Stimulated activated CD8-positive, alpha-beta memory T cell treated with anti-CD3 and anti-CD28 coated beads, Interleukin-15, amount 100 ng/mL, for 24 hours (primary cell): ENCODE measurements around the gene SPPL2C.

ENCODE experiments used
- DNase-seq: peaks from one replicate; pipeline ENCODE4 v3.0.0-alpha.2; 2020; ENCODE audit warnings: low read depth

The SPPL2C gene

GRCh38 chr17:45828582-45829133 lies 16.0 kb upstream of the SPPL2C start:
- no peak for DNase-seq

DNA sequence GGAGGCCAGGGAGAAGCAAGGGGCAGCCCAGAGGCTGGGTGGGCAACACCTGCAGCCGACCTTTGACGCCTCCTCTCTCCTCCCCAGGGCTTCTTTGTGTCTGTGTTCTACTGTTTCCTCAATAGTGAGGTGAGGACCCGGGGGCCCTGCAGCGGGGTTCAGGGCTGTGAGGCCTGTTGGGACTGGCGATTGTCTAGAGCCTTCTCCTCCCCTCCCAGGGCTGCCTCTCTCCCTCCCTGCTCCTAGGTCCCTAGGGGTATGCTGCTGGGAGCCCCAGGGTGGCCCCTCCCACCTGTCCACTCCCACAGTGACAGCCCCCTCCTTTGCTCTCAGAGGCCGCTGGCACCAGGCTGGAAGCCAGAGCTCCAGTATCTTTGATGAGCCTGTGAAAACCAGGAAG lies 10.8 kb upstream of the SPPL2C start:
- DNase-seq: no peak

DNA sequence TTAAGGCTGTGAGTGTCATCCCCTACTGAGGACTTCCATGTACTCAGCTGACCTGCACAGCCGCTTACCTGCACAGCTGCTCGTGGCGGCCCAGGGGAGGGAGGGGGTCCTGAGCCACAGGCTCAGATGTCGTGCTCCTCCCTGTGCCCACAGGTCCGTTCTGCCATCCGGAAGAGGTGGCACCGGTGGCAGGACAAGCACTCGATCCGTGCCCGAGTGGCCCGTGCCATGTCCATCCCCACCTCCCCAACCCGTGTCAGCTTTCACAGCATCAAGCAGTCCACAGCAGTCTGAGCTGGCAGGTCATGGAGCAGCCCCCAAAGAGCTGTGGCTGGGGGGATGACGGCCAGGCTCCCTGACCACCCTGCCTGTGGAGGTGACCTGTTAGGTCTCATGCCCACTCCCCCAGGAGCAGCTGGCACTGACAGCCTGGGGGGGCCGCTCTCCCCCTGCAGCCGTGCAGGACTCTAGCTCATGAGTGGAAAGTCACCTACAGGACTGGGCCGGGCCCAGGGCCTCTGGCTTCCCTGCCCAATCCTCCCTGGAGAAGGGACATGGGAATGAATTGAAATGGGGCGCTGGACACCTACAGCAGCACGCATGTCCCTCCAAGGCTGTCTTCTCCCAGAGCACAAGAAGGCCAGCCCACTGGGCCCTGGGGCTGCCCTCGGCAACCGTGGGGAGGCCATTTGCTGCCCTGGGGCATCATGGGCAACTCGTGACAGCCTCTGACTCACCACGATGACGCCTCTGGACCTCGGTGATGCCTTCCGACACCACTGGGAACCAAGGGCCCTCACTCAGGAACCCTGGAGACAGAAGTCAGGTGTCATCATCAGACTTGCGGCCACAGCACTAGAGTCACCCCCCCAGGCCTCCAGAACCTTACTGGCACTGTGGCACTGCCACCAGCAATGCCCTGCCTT lies 9.9 kb upstream of the SPPL2C start:
- no peak for DNase-seq

DNA sequence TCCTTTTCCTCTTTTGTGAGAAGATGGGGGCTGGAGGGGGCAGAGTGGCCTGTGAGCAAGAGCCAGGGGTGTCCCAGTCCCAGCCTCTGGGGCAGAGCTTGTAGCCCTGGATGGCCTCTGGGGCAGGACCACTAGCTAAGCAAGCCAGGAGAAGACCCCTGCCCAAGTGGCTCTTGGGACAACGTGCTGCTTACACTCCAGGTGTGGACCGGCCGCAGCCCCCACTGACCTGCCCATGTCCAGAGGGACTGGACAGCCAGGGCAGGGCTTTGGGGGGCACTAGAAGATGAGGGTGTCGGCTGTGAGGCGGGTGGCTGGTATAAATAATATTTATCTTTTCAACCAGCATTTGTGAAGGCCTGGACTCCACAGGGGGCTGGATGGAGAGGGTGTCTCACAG lies 9.2 kb upstream of the SPPL2C start:
- no peak for DNase-seq

DNA sequence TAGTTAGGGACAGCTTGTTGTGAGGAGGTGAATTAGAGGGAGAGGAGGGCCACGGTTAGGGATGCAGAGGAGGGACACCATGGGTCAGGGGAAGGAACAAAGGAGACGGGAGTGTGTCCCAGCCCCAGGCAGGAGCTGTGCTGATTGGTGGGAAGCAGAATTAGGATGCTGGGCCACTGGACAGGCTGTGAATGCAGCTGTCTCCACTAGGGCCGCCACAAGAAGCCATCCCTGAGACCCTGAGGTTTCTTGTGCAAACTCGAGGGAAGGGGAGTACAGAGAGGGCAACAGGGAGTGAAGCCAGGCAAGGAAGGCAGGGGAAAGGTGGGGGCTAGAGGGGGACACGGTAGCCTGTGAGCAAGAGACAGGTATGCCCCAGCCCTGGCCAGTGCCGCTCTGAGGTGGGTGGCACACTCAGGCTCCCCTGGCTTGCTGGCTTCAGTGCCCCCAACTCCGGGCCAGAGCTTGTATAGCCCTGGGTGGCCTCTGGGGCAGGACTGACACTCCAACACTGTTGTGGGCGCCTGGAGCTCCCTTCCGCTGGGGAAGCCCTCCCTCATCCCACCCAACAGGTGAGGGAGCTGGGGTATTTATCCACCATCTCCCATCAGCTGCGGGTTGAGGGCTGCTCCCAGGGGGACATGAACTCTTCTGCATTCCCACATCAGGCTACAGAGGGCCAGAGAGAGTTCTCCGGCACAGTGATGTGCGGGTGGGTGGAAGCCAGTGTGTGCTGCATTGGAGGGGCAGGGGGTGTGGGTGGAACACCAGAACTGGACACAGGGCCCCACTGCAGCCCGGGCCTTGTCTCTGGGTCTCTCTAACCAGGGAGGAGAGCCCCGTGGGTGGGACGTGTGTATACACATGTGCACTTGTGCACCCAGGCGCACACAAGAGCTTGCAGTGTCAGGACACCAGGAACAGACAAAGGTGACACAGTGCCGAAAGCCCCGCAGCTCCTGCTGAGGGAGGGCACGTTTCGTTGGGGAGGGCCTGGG lies 8.3 kb upstream of the SPPL2C start:
- no peak for DNase-seq

DNA sequence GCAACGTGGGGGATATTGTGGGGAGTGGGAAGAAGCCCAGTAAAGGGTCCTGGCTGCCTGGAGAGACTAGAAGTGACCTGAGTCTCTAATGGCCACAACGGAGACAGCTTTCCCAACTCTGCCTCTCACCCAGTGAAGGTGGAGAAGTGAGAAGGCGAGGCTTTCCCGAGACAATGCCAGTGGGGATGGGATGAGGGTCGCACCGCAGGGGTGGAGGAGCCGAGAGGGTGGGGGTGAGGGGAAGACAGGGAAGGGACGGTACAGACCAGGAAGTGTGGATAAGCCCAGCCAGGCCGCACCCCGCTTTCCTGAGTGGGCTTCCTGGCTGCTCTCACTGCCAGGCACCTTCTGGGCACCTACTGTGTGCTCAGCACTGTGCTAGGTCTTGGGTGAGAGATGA lies 7.5 kb upstream of the SPPL2C start:
- no peak for DNase-seq

GRCh38 chr17:45837603-45838002 lies 7.1 kb upstream of the SPPL2C start:
- no peak for DNase-seq

GRCh38 chr17:45838751-45839295 lies 5.9 kb upstream of the SPPL2C start:
- no peak for DNase-seq

GRCh38 chr17:45839442-45839841 lies 5.2 kb upstream of the SPPL2C start:
- no peak for DNase-seq

GRCh38 chr17:45841186-45841585 lies 3.5 kb upstream of the SPPL2C start:
- no peak for DNase-seq

- no peak for DNase-seq
Observed at GRCh38 chr17:45841883-45842525, 2.7 kb upstream of the SPPL2C start.

DNA sequence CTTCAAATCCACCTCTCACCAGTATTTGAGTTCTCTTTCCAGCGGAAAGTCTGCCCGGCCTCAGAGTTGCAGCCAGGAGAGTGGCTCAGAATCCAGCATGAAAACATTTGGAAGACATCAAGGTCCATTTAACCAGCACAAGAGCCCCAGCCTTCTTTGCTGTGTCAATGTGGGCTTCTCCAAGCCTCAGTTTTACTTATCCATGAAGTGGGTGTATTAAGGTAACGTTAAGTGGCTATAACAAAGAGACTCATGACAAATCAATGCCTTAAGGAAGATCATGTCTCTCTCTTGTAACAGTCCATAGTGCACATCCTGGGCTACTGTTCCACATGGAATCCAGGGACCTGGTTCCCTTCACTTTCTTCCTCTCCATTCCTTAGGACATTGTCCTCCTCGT lies 959 bp upstream of the SPPL2C start:
- DNase-seq: no peak

DNA sequence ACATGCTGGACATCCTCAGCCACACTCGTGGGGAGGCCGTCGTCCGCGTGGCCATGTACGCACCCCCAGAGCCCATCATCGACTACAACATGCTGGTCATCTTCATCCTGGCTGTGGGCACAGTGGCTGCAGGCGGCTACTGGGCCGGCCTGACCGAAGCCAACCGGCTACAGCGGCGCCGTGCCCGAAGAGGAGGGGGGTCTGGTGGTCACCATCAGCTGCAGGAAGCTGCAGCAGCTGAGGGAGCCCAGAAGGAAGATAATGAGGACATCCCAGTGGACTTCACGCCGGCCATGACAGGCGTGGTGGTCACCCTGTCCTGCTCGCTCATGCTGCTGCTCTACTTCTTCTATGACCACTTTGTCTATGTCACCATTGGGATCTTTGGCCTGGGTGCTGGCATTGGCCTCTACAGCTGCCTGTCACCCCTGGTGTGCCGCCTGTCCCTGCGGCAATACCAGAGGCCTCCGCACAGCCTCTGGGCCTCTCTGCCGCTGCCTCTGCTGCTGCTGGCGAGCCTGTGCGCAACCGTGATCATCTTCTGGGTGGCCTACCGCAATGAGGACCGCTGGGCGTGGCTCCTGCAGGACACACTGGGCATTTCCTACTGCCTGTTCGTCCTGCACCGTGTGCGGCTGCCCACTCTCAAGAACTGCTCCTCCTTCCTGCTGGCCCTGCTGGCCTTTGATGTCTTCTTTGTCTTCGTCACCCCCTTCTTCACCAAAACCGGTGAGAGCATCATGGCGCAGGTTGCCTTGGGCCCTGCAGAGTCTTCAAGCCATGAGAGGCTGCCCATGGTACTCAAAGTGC lies 900 bp downstream of the SPPL2C start:
- no peak for DNase-seq

DNA sequence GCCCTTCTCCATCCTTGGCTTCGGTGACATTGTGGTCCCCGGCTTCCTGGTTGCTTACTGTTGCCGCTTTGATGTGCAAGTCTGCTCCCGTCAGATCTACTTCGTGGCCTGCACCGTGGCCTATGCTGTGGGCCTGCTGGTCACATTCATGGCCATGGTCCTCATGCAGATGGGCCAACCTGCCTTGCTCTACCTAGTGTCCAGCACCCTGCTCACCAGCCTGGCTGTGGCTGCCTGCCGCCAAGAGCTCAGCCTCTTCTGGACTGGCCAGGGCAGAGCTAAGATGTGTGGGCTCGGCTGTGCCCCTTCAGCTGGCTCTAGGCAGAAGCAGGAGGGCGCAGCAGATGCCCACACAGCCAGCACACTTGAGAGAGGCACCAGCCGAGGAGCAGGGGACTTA lies 1.5 kb downstream of the SPPL2C start:
- no peak for DNase-seq

GRCh38 chr17:45846646-45847045 lies 2.0 kb downstream of the SPPL2C start:
- no peak for DNase-seq

GRCh38 chr17:45847101-45847500 lies 2.4 kb downstream of the SPPL2C start:
- DNase-seq: no peak

DNA sequence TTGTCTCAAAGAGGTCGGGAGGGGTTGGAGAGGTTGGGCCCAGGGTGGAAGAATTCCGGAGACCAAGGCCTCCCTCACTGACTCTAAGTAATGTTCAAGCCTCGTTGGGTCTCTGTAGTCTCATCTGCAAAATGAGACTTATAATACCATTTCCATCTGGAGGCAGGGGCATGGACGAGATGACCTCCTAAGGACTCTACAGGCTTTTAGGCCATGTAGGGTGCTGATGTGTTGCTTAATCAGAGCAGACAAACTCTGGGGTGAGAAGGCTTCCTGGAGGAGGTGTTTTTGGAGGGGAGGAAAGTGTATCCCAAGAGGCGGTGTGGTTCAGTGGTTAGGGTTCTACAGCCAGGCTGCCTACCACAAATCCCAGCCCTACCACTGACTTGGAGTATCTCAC lies 3.1 kb downstream of the SPPL2C start:
- no peak for DNase-seq

GRCh38 chr17:45848405-45848804 lies 3.7 kb downstream of the SPPL2C start:
- no peak for DNase-seq

DNA sequence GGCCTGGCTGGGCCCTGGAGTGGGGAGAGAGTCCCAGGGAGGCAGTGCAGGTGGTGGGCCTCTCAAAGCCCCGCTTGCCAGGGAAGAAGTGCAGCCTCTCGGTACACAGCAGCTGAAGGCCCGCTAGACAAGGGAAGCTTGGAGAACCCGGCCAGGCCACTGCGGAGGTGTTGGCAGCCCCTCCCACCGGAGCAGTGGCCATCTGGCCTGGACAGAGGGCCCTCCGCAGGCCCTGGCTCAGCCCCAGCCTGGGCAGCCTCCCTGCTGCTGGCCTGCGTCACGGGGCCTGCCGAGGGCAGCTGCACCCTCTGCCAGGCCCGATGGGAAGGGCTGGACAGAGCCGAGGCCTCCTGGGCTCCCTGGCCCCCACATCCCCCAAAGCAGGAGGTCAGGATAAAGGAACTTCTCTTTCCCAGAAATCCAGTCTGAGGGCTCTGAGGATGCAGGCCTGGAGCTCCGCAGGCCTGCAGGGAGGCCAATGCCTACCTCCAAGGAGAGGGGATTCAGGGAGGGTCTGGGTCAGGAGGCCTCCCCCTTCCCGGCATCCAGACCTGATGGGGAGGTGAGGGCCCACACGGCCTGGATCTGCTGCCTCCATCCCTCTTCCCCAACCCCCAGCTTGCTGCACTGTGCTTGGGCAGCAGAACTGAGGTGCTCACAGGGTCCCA lies 4.3 kb downstream of the SPPL2C start:
- no peak for DNase-seq

GRCh38 chr17:45849536-45849990 lies 4.9 kb downstream of the SPPL2C start:
- no peak for DNase-seq
